ENCODE data around the gene RAB28.

DNA sequence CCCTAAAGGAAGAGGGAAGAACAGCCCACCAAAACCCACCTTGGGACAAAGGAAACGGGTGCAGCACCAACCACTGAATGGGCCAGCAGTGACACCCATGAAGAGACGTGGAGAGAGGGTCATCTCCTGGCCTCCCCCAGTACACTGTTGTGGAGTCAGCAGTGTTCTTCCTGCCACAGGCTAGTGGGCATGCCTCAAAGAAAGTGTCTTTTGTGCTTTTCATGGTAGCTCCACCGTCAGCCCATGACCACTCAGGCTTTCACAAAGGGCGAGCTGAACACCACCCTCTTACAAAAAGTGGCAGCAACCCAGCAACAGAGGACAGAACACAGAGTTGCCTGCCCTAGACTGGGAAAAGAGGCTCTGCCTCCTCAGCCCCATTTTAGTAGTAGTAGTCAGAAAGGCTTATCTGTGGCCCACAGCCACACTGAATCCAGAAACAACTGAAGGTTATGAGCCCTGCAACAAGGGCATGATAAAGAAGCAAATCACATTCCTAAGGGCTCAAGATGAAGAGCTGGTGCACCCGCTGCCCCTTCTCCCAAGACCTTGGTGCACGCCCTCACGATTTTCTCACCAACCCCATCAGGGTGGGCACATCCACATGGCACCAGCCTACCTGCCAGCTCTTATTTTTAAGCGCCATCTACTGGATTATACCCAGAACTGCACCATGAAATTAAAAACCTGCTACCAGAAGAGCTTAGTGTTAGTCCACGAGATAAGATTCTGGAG, 53.1 kb downstream of the RAB28 start:
- TF ChIP-seq, protein P1, sequence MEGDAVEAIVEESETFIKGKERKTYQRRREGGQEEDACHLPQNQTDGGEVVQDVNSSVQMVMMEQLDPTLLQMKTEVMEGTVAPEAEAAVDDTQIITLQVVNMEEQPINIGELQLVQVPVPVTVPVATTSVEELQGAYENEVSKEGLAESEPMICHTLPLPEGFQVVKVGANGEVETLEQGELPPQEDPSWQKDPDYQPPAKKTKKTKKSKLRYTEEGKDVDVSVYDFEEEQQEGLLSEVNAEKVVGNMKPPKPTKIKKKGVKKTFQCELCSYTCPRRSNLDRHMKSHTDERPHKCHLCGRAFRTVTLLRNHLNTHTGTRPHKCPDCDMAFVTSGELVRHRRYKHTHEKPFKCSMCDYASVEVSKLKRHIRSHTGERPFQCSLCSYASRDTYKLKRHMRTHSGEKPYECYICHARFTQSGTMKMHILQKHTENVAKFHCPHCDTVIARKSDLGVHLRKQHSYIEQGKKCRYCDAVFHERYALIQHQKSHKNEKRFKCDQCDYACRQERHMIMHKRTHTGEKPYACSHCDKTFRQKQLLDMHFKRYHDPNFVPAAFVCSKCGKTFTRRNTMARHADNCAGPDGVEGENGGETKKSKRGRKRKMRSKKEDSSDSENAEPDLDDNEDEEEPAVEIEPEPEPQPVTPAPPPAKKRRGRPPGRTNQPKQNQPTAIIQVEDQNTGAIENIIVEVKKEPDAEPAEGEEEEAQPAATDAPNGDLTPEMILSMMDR (IDR thresholded peaks at IDR 0.05), result peak in 1 of 6 experiments; percentile 27
- TF ChIP-seq POLR2A (IDR thresholded peaks at IDR 0.05), result no peak
